EL (cell line): ENCODE results near the gene SND1.
A peak's percentile ranks its signal among the peaks of the same experiment; 100 is the strongest.

Experiments
- DNase-seq: peaks from one replicate; pipeline ENCODE4 v3.0.0-alpha.2; 2016

The SND1 gene

DNA sequence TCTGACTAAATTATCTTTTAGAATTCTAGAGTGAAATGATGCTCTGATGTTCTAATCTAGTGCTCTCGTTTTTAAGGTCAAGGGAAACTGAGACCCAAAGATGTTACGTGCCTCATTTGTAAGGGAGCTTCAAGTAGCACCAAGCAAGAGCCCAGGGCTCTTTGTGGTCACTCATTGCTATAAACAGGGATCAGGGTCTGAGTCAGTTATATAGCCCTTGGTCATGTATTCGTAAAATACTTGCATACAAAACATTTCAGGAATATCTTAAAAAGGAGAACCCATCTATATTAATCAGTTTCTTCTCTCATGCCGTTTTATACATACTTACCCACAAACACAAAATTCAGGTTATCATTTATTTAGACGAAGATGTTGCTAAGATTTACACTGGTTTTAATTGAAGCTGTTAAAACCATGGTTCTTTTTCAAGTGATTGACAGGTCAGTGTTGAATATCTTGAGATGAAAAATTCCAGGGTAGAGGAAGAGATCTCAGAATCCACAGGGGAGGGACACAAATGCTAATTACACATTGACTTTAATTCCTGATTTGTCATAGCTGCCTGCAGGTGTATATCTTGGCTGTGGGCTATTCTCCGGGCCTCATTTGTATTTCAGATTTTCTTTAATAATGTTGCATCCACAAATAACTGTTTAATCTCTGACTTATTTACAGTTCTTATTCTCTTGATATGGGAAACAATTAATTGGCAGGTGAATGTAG is 188.4 kb downstream of the SND1 start:
- no peak for DNase-seq

DNA sequence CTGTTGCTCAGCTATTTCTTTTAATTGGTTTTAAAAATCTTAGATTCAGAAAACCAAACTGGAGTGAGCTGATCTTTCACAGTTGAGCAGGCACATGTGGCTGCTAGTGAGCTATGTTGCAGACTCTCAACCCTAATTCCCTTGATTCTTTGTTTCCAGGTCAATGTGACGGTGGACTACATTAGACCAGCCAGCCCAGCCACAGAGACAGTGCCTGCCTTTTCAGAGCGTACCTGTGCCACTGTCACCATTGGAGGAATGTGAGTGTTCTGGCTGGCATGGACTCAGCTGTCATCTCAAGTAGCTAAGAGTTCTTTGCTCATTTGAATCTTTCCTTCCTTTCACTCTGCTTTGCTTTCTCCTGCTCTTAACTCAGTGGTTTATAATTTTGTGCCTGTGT is 192.2 kb downstream of the SND1 start:
- DNase-seq, result no peak

DNA sequence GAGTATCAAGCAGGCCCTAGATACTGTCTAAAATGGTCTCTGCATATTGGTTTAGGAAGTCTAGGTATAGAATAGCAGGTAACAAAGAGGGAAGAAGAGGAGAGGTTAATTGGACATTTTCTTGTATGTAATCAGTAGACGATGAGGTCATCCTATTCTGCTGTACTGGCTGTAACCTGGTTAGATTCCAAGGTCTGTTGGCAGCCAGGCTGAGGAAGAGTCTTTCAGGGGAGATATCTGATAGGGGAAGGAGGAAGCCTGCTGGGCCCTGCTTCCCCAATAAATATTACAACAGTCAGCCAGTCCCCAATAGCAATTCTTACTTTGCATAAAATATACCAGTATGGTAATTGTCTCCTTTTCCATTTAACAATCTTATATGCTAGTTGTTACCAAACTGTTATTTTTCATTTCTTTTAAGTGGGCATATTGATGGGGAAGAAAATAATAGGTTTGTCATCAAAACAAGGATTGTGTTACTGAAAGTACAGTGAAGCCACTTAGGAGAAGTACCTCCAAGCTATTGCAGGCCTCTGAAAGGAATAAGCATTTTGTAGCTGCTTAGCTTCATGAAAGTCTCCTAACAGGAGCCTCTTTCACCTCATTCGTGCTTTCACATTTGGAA is 192.8 kb downstream of the SND1 start:
- DNase-seq, result peak; percentile 48

DNA sequence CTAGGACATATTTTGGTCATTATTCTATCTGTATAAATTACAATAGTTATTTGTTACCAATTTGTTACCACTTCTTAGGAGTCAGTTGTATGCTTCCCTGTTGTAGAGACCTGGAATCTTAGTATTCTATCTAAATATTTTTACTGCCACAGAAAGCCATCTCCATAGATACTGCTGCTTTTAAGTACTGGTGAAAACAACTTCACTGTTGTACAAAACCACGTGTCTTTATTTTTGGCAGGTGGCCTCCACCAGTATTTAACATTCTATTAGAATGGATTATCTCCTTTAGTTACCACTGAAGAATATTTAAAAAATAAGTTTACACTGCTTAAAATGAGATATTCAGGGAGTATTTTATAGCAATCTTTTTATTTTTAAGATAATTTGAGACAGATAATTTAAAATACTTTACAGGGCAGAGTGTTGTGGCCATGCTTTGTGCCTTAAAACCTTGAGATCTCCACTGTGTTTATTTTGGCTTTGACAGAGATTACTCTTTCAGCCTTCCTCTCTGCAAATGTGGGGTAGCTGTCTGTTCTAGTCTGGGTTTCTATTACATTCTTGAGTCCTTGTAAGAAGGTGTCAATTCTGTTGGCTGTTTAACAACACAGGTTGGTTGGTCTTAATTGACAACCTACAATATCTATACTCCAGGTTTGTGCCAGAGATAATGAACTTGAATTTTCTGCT is 193.7 kb downstream of the SND1 start:
- DNase-seq, result no peak

DNA sequence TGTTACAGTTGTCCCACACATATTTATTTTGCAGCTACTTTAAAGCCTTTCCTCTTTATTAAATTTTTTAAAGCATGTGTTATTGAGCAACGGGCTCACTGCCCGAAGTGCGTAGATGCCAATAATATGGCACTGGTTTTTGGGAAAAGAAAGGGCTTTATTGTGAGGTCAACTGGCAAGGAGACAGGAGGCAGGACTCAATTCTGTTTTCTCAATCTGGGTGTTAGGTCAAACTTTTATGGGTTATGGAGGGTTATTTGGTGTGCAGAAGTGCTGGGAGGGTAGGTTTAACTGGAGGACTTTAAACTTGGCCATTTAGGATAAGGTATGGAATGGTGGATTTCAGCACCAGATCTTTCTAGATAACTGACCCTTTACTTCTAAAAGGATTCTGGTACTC is 195.6 kb downstream of the SND1 start:
- DNase-seq, result no peak

DNA sequence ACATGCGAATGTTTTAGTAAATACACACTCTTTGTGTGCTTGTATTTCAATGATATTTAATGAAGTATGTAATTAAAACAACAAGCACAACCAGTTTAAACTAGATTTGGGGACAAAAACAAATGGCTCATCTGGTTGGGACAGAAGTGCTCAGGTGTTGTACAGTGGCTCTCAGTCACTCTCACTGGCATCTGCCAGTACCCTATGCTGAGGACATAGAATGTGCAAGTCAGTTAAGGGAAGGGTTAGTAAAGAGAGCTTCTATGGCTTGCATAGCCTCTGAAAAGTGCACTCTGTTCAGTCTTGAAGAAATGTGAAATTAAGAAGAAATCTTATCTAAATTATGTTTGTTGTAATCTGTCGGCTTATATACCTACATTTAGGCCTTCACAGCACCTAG is 196.2 kb downstream of the SND1 start:
- no peak for DNase-seq

DNA sequence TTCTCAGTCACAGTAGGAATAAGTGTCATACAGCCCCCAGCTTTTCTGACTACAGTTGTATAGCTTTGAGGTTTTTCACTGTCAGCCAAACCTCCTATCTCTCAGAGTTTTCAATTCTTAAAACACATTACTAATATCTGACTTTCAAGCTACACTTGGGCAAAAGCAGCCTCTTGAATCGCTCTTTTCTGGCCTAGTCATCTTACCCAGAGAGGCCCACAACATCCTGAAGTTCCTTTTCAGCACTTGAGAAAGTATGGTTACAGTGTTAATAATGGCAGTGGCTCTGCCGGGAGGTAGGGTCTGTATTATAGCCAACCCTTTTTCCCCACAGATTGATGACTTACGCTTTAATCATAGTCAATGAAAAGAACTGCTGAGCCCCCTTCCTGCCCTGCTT is 198.2 kb downstream of the SND1 start:
- no peak for DNase-seq

DNA sequence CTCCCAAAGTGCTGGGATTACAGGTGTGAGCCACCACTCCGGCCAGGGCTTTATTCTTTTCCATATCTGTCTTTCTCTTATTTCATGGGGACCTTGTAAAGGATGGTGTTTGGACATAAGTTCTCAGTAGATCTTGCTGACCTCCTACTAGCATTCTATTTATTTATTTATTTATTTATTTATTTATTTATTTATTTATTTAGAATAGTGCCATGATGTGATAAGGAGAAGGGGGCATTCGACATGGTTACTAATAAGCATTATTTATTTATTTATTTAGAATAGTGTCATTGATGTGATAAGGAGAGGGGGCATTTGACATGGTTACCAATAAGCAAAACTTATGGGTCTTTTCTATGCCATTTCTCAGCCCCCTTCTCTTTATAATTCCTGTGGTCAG is 202.4 kb downstream of the SND1 start:
- DNase-seq, result no peak

DNA sequence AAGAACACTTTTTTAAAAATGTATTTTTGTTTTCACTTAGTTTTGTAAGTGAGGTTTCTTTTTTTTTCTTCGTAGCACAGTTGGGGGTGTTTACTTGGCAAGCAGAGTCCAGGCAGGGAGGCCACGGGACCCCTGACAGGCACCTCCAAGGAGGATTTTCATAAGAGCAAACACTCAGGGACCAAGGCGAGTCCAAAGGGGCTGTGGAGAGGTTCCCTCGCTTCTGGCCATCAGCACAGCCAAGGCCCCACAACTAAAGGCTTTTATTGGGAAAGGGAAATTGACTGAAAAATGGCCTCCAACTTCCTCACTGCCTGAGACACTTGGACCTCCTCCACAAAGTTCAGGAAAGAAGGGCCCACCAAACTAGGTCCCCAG is 205.5 kb downstream of the SND1 start:
- DNase-seq, result no peak

DNA sequence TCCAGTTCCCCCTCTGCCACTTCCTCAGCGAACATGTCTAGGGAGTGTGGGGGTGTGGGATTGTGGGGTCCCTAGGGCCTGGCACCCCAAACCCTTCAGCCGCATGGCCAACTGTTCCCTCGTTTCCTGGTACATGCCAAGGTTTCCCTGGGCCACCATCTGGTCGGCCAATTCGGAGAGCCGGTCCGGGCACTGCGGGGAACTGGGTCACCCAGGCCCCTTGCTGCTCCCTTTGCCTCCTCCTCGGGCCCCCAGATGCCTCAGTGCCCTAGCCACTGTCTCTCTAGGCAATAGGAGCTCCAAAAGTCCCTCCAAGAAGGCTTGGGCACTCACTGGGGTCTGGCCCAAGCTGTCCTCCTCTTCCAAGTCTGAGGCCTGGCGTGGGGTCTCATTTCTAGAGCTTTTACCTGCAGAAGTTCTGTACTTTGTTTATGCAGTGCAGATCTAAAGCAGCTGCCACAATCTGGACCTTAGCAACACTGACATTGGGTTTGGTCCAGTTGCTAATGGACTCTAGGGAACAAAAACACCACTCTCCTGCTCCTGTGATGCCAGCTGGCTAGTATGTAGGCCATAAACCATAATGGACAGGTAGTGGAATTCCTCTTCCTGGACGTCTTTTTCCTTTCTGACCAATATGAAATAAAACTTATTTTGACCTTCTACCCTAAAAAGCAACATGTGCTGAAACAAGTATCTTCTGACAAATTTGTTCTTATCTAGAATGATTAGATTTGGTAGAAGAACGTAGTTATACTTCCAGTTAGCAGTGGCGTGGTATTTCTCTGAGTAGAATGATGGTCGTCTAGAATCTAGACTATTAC is 206.3 kb downstream of the SND1 start:
- DNase-seq, result no peak

DNA sequence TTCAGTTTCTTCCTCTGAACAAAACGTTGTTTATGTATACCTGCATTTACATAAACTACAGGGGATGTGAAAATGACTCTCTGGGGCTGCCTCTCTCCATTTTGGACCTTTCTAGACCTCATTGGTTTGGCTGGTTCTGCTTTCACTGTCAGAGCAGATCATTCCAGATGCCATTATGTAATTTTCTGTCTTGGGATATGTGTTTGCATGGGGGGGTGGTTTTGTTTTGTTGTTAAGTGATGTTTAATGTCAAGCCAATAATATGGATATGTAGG is 206.9 kb downstream of the SND1 start:
- DNase-seq, result no peak

DNA sequence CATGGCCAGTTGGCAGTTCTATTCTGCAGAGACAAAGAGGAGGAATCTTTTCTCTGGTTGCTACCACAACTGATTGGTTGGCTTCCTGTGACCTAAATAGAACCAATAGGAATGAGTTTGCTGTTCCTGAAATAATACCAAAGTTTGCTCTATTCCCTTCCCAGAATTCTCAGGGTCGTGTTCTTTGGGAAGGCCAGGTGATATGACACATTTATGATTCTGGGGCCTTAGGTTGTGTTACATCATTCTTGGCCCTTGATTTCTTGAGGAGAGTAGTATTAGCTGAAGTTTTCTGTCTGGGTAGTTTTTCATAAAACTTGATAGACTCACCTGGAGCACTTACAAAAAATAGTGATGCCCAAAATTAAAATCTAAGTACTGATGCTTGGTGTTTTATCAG is 207.3 kb downstream of the SND1 start:
- DNase-seq, result no peak

DNA sequence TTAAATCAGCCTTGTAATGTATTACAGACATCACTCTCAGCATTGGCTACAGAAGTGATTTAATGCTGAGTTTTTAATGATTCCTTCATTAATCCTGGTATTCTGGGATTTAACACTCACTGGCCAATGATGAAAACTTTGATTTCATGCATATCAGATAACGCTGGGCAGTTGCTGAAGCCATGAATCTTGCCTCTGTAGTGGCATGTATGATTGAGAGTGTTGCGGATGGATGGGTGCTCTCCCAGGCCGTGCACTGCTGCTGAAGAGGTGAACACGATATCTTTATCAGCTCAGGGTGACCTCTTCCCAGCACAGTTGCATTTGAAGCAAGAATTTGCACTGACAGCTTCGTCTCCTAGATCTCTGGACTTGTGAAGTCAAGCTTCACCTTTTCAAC is 210.5 kb downstream of the SND1 start:
- no peak for DNase-seq

DNA sequence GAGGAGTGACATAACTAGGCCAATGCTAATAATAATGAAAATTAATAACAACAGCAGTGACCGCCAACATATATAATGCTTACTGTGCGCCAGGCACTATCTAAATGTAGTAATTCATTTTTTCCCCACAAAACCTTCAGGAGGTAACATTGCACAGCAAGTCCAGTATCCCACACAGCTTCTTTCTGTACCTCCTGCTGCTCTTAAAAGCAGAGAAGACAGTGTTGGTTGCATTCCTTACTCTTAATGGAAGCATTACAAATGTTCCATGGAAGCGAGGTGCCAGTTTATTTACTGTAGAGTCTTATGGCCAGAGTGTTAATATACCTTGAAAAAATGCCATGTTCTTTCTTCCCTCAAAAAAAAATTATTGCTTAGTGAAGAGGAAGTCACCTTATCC is 211.1 kb downstream of the SND1 start:
- no peak for DNase-seq

DNA sequence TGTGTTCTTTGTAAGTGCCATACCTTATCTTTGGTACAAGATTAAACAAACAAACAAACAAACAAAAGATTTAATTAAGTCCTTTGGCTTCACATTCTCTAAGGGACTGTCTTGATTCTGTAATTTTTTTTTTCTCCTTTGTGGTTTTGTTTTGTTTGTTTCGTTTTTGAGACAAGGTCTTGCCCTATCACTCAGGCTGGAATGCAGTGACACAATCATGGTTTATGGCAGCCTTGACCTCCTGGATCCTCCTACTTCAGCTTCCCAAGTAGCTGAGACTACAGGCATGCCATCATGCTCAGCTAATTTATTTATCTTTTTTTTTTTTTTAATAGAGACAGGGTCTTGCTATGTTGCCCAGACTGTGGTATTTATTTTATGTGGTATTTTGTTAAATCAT is 213.5 kb downstream of the SND1 start:
- DNase-seq, result peak; percentile 89

DNA sequence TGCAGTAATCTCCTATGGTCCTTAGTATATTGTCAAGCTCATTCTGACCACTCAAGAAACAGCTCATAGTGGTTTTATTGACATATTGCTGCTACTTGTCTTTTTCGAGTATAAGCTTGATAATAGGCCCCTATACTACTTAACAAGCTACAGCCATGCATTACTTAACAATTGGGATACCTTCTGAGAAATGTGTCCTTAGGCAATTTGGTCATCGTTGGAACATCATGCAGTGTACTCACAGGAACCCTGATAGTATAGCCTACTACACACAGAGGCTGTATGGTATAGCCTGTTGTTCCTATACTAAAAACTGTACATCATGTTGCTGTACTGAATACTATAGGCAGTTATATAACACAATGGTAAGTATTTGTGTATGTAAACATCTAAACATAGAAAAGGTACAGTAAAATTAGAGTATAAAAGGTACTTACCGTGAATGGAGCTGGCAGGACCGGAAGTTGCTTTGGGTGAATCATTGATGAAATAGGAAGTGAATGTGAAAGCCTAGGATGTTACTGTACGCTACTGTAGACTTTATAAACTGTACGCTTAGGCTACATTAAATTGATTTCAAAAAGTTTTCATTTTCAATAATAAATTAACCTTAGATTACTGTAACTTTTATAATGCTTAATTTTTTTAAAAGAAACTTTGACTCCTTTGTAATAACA is 218.4 kb downstream of the SND1 start:
- DNase-seq, result no peak

DNA sequence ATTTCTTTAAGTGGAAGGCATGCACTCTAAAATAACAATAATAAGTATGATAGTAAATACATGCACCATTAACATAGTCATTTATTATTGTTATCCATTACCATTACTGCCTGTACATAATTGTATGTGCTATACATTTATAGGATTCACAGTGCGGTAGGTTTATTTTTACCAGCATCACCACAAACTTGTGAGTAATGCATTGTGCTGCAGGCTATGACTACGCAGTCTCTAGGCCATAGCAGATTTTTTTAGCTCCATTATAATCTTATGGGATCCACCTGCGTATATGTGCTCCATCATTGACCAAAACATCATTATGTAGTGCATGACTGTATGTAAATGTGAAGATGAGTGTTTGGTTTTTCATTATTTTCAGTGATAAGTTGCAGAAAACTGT is 219.2 kb downstream of the SND1 start:
- DNase-seq, result no peak

DNA sequence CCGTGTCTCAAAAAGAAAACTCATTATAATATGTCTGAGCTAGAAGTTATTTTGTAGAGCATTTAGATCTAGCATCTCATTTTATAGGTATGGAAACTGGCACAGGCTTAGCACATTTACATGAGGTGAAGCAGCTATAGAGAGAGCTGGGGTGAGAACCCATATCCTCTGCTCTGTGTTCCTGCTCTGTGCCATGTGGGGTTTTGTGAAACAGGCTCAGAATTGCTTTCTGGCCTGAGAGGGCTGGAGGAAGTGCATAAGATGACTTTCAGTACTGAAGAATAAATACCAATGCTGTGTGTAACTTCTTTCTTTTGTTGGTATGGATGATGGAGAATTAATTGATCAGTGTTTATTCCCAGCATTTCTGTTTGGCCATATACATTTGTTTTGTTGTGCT is 220.1 kb downstream of the SND1 start:
- no peak for DNase-seq

DNA sequence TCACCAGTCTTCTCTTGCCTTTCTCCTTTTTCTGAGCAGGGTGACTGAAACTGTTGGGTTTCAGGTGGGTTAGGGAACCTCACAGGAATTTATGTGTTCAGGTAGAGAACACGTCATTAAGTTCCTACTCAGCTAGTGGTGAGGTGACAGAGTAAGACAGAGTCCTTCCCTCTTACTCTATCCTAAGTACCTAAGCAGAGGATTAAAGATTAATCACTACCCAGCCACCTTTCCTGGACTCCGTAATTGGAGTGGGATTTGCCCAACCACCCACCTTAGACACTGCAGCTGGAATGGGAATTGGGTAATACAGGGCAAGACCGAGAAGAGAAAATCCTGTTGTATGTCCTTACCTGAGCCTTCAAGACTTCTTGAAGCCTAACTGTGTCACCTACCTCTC is 221.2 kb downstream of the SND1 start:
- no peak for DNase-seq

DNA sequence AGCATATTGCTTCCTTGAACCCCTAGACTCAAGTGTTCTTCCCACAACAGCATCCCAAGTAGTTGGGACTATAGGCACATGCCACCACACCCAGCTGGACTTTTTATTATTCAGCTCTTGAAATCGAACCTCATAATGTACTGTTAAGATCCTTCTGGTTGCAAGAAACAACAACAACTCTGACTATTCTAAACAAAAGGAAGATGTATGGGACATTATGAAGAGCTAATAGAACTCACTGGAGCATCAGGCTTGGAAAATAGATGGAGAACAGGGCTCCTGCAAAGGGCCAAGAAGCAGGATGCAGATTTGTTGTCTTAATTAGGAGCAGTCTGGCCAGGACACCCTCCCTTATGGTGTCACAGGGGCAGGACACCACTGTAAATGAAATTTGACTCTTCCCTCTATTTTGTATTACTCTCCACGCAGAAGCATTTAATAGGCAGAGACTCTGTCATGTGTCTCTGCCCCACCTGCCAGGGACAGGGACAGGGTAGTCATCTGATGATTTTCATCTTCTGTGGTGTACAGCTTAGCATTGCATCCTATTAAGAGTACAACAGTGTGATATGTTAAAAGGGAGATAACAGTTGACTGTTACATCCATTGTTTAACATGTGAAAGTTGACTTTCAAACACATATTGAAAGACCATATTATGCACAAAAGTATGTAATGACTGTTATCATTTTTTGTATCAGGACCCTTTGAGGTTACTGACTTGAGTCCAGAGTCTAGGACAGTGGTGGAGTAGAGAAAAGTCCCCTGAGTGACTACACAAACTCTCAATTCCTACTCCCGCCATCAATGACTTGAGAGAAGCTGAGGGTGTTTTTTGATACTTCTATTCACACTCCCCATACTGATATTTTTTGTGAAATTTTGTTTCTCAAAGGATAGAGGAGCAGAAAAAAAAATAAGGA is 222.0 kb downstream of the SND1 start:
- DNase-seq, result no peak

DNA sequence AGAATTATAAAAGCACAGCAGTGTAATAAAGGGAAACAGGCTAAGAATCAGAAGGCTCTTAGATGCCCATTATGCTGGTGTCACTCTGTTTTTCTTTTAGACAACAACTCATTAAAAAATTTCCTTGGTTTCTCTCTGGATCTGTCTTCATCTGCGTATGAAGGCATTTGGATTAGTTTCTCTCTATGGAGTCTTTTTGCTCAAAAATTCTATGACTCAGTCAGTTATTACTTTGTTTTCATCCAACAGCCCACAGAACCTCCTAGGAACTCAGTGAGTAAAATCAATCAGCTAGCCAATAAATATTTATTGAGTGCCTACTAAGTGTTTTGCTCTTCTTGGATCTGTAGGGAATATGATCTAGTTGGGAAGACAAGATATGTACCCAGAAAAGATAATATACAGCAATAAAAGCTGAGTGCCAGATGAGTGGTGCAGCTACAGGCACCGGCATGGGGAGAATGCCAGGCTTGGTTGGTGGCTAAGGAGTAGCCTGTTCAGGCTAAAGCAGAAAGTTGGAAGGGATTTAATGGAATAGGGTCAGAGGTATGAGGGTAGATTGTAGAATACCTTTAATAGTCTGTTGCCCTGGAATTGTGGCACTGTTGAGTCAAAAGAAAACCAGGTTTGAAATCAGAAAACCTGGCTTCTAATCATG is 223.1 kb downstream of the SND1 start:
- DNase-seq, result peak; percentile 41

DNA sequence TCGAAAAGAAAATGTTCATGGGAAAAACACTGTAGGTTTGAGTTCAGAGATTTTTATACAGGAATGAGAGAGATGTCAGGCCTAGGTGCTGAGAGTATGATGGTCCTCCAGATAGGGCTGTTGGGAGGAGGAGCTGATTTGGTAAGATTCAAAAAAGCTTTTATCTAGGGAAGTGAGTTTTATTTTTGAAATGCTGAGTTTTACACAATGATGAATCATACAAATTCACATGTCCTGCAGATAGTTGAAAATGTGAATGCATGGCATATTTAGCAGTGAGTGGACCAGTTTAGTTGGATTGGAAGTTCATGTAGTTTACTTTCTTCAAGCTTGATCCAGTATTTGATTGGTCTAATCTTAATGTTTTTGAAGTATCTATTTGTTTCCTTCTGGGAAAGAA is 224.4 kb downstream of the SND1 start:
- peak; percentile 53 for DNase-seq
